CD4-positive, alpha-beta T cell (primary cell): Measurements from ENCODE around the gene WNK2. TPM values are rescaled to one million over a fixed set of nuclear protein-coding genes. Genes with fewer than 3 reads are reported as not detected.
A peak's percentile ranks its signal among the peaks of the same experiment; 100 is the strongest.

ENCODE experiments used
- ATAC-seq: fragments of 200-7000 bp; cut with Tn5 transposase; one replicate; pipeline ENCODE4 v1.10.0; 2022; ENCODE audit warnings: mild to moderate bottlenecking; ENCODE audit not compliant: poor library complexity
- CTCF ChIA-PET: fragments of 350-600 bp; sonication (Branson Sonifier 250); formaldehyde crosslinking; loops from one replicate; lab custom pipeline; 2021; ENCODE audit warnings: antibody characterized with exemption, inconsistent platforms; lab: Charles Lee
- POLR2A ChIA-PET: fragments of 350-600 bp; sonication (Branson Sonifier 250); formaldehyde crosslinking; loops from one replicate; lab custom pipeline; 2021; ENCODE audit warnings: antibody characterized with exemption, inconsistent platforms; lab: Charles Lee
- DNase-seq, 14 experiments: peaks; one replicate each; pipeline ENCODE4 v3.0.0-alpha.2; 2013 to 2020; ENCODE audit warnings: mixed read lengths in 2 of 14
- H3K27ac ChIP-seq, 2 donors: one replicate each; pipeline versions ENCODE4 v1.5.1 to v1.7.0; 2013; ENCODE audit warnings: low read length in 2 of 2, low read depth in 1 of 2, mild to moderate bottlenecking in 1 of 2
- H3K27me3 ChIP-seq, 2 experiments: 1 replicate in 1 of 2; 2 replicates in 1 of 2; pipeline versions ENCODE4 v1.6.1 to v1.7.0; 2013; ENCODE audit warnings: low read length in 2 of 2, control low read depth in 1 of 2, mild to moderate bottlenecking in 1 of 2, moderate library complexity in 1 of 2; ENCODE audit not compliant: insufficient read depth in 2 of 2, control insufficient read depth in 1 of 2
- H3K36me3 ChIP-seq: one replicate; pipeline ENCODE4 v1.6.1; 2013; ENCODE audit warnings: low read length, control low read depth; ENCODE audit not compliant: insufficient read depth
- H3K4me1 ChIP-seq: one replicate; pipeline ENCODE4 v1.6.1; 2013; ENCODE audit warnings: low read length, control low read depth; ENCODE audit not compliant: insufficient read depth
- H3K4me3 ChIP-seq: one replicate; pipeline ENCODE4 v1.5.1; 2013; ENCODE audit warnings: mild to moderate bottlenecking, low read length, moderate library complexity
- H3K9me3 ChIP-seq, 2 experiments: 1 replicate in 1 of 2; 2 replicates in 1 of 2; pipeline versions ENCODE4 v1.6.1 to v1.7.0; 2013; ENCODE audit warnings: low read length in 2 of 2, mild to moderate bottlenecking in 2 of 2, control low read depth in 1 of 2, moderate library complexity in 1 of 2; ENCODE audit not compliant: control insufficient read depth in 1 of 2, insufficient read depth in 1 of 2
- H3K27ac Mint-ChIP-seq: one replicate; pipeline ENCODE4 v1.8.0; 2020; ENCODE audit warnings: mixed read lengths
- H3K27me3 Mint-ChIP-seq: one replicate; pipeline ENCODE4 v1.8.0; 2021; ENCODE audit warnings: mixed read lengths
- H3K36me3 Mint-ChIP-seq: one replicate; pipeline ENCODE4 v1.8.0; 2021; ENCODE audit warnings: low read depth, mixed read lengths
- H3K4me1 Mint-ChIP-seq: one replicate; pipeline ENCODE4 v1.8.0; 2021; ENCODE audit warnings: low read depth, mixed read lengths
- H3K4me3 Mint-ChIP-seq: one replicate; pipeline ENCODE4 v1.8.0; 2020; ENCODE audit warnings: mild to moderate bottlenecking, mixed read lengths
- H3K9me3 Mint-ChIP-seq: one replicate; pipeline ENCODE4 v1.8.0; 2020; ENCODE audit warnings: mixed read lengths
- intact Hi-C, 2 experiments: fragments of 100-400 bp; cut with DNase I in 1 of 2; cut with micrococcal nuclease in 1 of 2; formaldehyde crosslinking; loops; one replicate each; pipeline versions ENCODE4 v1.15.1 to v1.9.0; 2023 to 2025; cut with DNase I, micrococcal nuclease
- total RNA-seq, 174 experiments: library from RNA in 2 of 174; stranded (reverse) in 2 of 174; gene quantifications; one replicate each; pipeline ENCODE4 v1.2.3 and lab custom pipeline; 2021 to 2026
- TF ChIP-seq, protein P1 (sequence below): fragments of 200-600 bp; IDR thresholded peaks from one replicate; pipeline ENCODE4 v1.8.0; 2022; ENCODE audit warnings: antibody characterized with exemption, mild to moderate bottlenecking

Gene WNK2
- total RNA-seq, 2 experiments from 2014 or later, result 0.19 to 0.22 TPM

DNA sequence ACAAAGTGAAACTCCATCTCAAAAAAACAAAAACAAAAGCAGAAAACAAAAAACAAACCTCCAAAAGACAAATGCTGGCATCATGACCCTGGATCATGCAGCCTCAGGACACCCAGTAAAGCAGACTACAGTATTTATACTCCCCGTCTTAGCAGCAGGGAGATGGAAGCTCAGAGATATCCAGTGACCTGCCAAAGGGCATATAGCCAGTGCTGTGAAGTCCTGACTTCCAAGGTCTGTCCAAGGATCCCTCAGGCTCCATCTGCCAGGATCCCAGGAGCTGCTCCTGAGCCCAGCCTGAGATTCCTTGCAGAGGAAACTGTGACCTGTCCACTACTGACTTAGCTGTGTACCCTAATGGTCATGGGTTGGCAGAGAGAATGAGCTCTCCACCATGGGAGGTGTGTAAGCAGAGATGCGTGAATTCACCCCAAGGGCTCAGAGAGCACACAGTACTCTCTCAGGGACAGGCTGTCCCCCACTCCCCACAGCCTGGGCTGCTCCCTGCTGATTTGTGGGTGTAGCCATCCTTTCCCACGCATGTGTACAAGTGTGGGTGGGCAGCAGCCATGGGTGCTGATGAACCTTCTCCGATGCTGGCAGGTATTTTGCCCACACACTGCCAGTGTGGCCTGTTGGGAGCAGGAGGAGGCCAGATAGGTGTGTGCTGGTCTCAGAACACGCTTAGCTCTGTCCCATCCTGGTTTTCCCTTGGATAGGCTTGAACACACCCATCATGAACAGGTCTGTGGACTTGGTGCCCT, 2.1 kb upstream of the WNK2 start:
- Mint-ChIP-seq H3K4me3 (no peak overlapping the region), H3K36me3 (no peaks in the 10 kb centered on the region), H3K9me3 (no peaks in the 10 kb centered on the region), H3K27ac (no peak overlapping the region), H3K27me3 (peaks cover 38% of the 10 kb centered on the region), H3K4me1 (peaks cover 5% of the 10 kb centered on the region)
- no peak for ATAC-seq
- Histone ChIP-seq H3K36me3 (no peaks in the 10 kb centered on the region), H3K4me1 (peaks cover 14% of the 10 kb centered on the region), H3K27me3 (peaks cover 23 to 31% of the 10 kb centered on the region in 2 experiments), H3K4me3 (no peak overlapping the region), H3K9me3 (no peaks in the 10 kb centered on the region), H3K27ac (no peak overlapping the region)
- peak in 1 of 14 experiments; percentile 2 for DNase-seq
- CTCF ChIA-PET, result no interaction called here
- intact Hi-C loops, result no loop called here
- POLR2A ChIA-PET, result no interaction called here
- TF ChIP-seq, protein P1, sequence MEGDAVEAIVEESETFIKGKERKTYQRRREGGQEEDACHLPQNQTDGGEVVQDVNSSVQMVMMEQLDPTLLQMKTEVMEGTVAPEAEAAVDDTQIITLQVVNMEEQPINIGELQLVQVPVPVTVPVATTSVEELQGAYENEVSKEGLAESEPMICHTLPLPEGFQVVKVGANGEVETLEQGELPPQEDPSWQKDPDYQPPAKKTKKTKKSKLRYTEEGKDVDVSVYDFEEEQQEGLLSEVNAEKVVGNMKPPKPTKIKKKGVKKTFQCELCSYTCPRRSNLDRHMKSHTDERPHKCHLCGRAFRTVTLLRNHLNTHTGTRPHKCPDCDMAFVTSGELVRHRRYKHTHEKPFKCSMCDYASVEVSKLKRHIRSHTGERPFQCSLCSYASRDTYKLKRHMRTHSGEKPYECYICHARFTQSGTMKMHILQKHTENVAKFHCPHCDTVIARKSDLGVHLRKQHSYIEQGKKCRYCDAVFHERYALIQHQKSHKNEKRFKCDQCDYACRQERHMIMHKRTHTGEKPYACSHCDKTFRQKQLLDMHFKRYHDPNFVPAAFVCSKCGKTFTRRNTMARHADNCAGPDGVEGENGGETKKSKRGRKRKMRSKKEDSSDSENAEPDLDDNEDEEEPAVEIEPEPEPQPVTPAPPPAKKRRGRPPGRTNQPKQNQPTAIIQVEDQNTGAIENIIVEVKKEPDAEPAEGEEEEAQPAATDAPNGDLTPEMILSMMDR, result no peak

DNA sequence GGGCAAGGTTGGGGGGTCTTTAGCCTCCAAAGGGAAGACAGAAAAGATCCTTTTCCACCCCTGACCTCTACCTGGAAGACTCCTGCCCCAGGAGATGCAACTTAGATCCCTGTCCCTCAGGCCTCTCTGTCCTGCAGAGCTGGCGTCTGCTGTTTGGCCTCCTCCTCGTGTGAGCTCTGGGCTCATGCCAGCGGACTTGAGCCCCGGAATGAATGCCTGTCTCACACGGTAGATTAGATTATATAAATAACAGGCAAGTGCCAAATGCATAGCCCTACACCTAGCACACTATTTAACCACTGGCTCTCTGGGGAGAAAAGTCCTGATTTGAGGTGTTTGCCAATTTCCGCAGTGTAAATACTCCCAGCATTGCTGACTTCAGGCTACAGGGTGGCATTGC, 1.4 kb upstream of the WNK2 start:
- no peak for DNase-seq
- Histone ChIP-seq H3K4me1 (peaks cover 14% of the 10 kb centered on the region), H3K36me3 (no peaks in the 10 kb centered on the region), H3K27ac (no peak overlapping the region), H3K27me3 (peaks cover 26 to 31% of the 10 kb centered on the region in 2 experiments), H3K9me3 (no peaks in the 10 kb centered on the region), H3K4me3 (no peak overlapping the region)
- ATAC-seq, result no peak
- ChIA-PET CTCF (no interaction called here), POLR2A (no interaction called here)
- peak overlapping the region; percentile 20 for H3K4me3 Mint-ChIP-seq
- intact Hi-C loops, result no loop called here
- H3K27ac Mint-ChIP-seq, result no peak overlapping the region
- TF ChIP-seq, protein P1, result no peak
- H3K9me3 Mint-ChIP-seq, result no peaks in the 10 kb centered on the region
- H3K36me3 Mint-ChIP-seq, result no peaks in the 10 kb centered on the region
- H3K27me3 Mint-ChIP-seq, result peaks cover 38% of the 10 kb centered on the region
- peaks cover 5% of the 10 kb centered on the region for H3K4me1 Mint-ChIP-seq

GRCh38 chr9:93183131-93183662, 742 bp upstream of the WNK2 start:
- TF ChIP-seq, protein P1, result no peak
- Mint-ChIP-seq H3K27ac (no peak overlapping the region), H3K9me3 (no peaks in the 10 kb centered on the region), H3K4me3 (peak overlapping the region; percentile 79), H3K4me1 (peaks cover 5% of the 10 kb centered on the region), H3K27me3 (peaks cover 38% of the 10 kb centered on the region), H3K36me3 (no peaks in the 10 kb centered on the region)
- no peak for DNase-seq
- Histone ChIP-seq H3K4me3 (peak overlapping the region; percentile 50), H3K27ac (no peak overlapping the region), H3K27me3 (peaks cover 26 to 31% of the 10 kb centered on the region in 2 experiments), H3K9me3 (no peaks in the 10 kb centered on the region), H3K36me3 (no peaks in the 10 kb centered on the region), H3K4me1 (peaks cover 14% of the 10 kb centered on the region)
- intact Hi-C loops, result no loop called here
- no peak for ATAC-seq
- POLR2A ChIA-PET, result no interaction called here
- CTCF ChIA-PET, result no interaction called here
